ENCODE results near the gene TBCK.

Gene TBCK

GRCh38 chr4:106258145-106259045 is 57.6 kb downstream of the TBCK start:
- no peak for DNase-seq (ENCODE audit: low read depth)
- no peak for TF ChIP-seq CTCF (IDR thresholded peaks at IDR 0.05; ENCODE audit: insufficient read depth, low read depth, low read length, missing control alignments)
- H3K4me3 ChIP-seq (ENCODE audit: low read length) = no peak overlapping the region

- no peak overlapping the region for H3K4me3 ChIP-seq (ENCODE audit: low read length)
- no peak for DNase-seq (ENCODE audit: low read depth)
- no peak for TF ChIP-seq CTCF (IDR thresholded peaks at IDR 0.05; ENCODE audit: insufficient read depth, low read depth, low read length, missing control alignments)
Observed at GRCh38 chr4:106256190-106256589, 59.8 kb downstream of the TBCK start.

- DNase-seq (ENCODE audit: low read depth) = no peak
- no peak for TF ChIP-seq CTCF (IDR thresholded peaks at IDR 0.05; ENCODE audit: insufficient read depth, low read depth, low read length, missing control alignments)
- no peak overlapping the region for H3K4me3 ChIP-seq (ENCODE audit: low read length)
Observed at GRCh38 chr4:106255195-106255594, 60.8 kb downstream of the TBCK start.

- H3K4me3 ChIP-seq (ENCODE audit: low read length) = no peak overlapping the region
- DNase-seq (ENCODE audit: low read depth) = no peak
- TF ChIP-seq CTCF (IDR thresholded peaks at IDR 0.05; ENCODE audit: insufficient read depth, low read depth, low read length, missing control alignments) = no peak
Observed at GRCh38 chr4:106253364-106254129, 62.5 kb downstream of the TBCK start.

- no peak for TF ChIP-seq CTCF (IDR thresholded peaks at IDR 0.05; ENCODE audit: insufficient read depth, low read depth, low read length, missing control alignments)
- DNase-seq (ENCODE audit: low read depth) = peak; percentile 16
- H3K4me3 ChIP-seq (ENCODE audit: low read length) = no peak overlapping the region
Observed at GRCh38 chr4:106247600-106247999, 68.4 kb downstream of the TBCK start.

GRCh38 chr4:106246441-106246840 is 69.6 kb downstream of the TBCK start:
- no peak overlapping the region for H3K4me3 ChIP-seq (ENCODE audit: low read length)
- no peak for TF ChIP-seq CTCF (IDR thresholded peaks at IDR 0.05; ENCODE audit: insufficient read depth, low read depth, low read length, missing control alignments)
- DNase-seq (ENCODE audit: low read depth) = peak; percentile 65

All from epithelial cell of esophagus (primary cell).